Stomach (tissue), 9 donors: ENCODE results near the gene GPR4. TPM values are rescaled to one million over a fixed set of nuclear protein-coding genes. Genes with fewer than 3 reads are reported as not detected.

Source experiments
- DNase-seq, 2 donors: peaks; one replicate each; pipeline versions ENCODE4 v3.0.0 to v3.0.0-alpha.2; 2013 to 2019
- H3K27ac ChIP-seq, 5 donors: fragments of 200-600 bp in 4 of 5; sonication (generic) in 4 of 5; one replicate each; pipeline ENCODE4 v1.5.1; 2013 to 2019; ENCODE audit warnings: mild to moderate bottlenecking in 1 of 5, moderate library complexity in 1 of 5
- H3K27me3 ChIP-seq, 3 donors: fragments of 200-600 bp; sonication (generic); one replicate each; pipeline ENCODE4 v1.5.1; 2017 to 2019; ENCODE audit warnings: mixed run types in 1 of 3
- H3K36me3 ChIP-seq, 4 donors: fragments of 200-600 bp; sonication (generic); 1 replicate in 3 of 4; 2 replicates in 1 of 4; pipeline ENCODE4 v1.5.1; 2016 to 2019
- H3K4me1 ChIP-seq, 4 donors: fragments of 200-600 bp; sonication (generic); one replicate each; pipeline ENCODE4 v1.5.1; 2016 to 2019
- H3K4me3 ChIP-seq, 4 donors: fragments of 200-600 bp; sonication (generic) in 3 of 4; one replicate each; pipeline ENCODE4 v1.5.1; 2016 to 2019; ENCODE audit warnings: mild to moderate bottlenecking in 1 of 4
- H3K9me3 ChIP-seq, 4 donors: fragments of 200-600 bp; sonication (generic); one replicate each; pipeline ENCODE4 v1.5.1; 2016 to 2019
- CTCF ChIP-seq, 7 experiments: fragments of 450-650 bp in 4 of 7; fragments of 200-600 bp in 3 of 7; sonication (generic) in 3 of 7; IDR thresholded peaks; one replicate each; pipeline ENCODE4 v1.5.1; 2016 to 2019; ENCODE audit warnings: antibody characterized with exemption in 7 of 7, control low read depth in 2 of 7, mild to moderate bottlenecking in 1 of 7
- EP300 ChIP-seq: sonication (generic); formaldehyde crosslinking; IDR thresholded peaks from one replicate; pipeline ENCODE4 v1.6.1; 2017; ENCODE audit warnings: antibody characterized with exemption
- POLR2A ChIP-seq, 4 donors: fragments of 450-650 bp; IDR thresholded peaks; one replicate each; pipeline ENCODE4 v1.6.1; 2016; ENCODE audit warnings: antibody characterized with exemption in 4 of 4, control low read depth in 2 of 4, mild to moderate bottlenecking in 1 of 4, moderate library complexity in 1 of 4
- POLR2AphosphoS5 ChIP-seq, 3 donors: sonication (generic); formaldehyde crosslinking; IDR thresholded peaks; one replicate each; pipeline ENCODE4 v1.6.1; 2016; ENCODE audit warnings: antibody characterized with exemption in 3 of 3
- WGBS, 5 donors: extraction: QIAGEN DNeasy Blood & Tissue Kit in 3 of 5; methylation state at CpG; one replicate each; pipeline versions ENCODE4 v1.1.5 to v1.1.7; 2013 to 2018; 5-methylcytosine and 5-hydroxymethylcytosine counted together
- intact Hi-C: fragments of 100-400 bp; cut with DNase I; formaldehyde crosslinking; loops from one replicate; pipeline ENCODE4 v1.15.1; 2023; ENCODE audit warnings: low total_unique reads
- polyA plus RNA-seq, 3 donors: library from polyadenylated mRNA; stranded (reverse); fragments of 200-250 nt; gene quantifications; one replicate each; pipeline ENCODE4 v1.2.3, GENCODE V29; 2013
- total RNA-seq, 5 donors: library from RNA; depleted of rRNA; stranded (reverse); fragments of >200 nt; gene quantifications; one replicate each; pipeline versions ENCODE4 v1.1.0 to v1.2.3, GENCODE V29; 2014 to 2016
- donor health status: healthy with polysubstance abuse.
- donor health status: Bipolar disorder and iron deficiency.
- donor health status: healthy.

The GPR4 gene
- total and polyA plus RNA-seq, 8 donors: 0.60 to 5.8 (median 2.3) TPM

- no peak overlapping the region for H3K4me3 ChIP-seq
These were observed 2.7 kb downstream of the GPR4 start for GRCh38 chr19:45599286-45599685.

DNA sequence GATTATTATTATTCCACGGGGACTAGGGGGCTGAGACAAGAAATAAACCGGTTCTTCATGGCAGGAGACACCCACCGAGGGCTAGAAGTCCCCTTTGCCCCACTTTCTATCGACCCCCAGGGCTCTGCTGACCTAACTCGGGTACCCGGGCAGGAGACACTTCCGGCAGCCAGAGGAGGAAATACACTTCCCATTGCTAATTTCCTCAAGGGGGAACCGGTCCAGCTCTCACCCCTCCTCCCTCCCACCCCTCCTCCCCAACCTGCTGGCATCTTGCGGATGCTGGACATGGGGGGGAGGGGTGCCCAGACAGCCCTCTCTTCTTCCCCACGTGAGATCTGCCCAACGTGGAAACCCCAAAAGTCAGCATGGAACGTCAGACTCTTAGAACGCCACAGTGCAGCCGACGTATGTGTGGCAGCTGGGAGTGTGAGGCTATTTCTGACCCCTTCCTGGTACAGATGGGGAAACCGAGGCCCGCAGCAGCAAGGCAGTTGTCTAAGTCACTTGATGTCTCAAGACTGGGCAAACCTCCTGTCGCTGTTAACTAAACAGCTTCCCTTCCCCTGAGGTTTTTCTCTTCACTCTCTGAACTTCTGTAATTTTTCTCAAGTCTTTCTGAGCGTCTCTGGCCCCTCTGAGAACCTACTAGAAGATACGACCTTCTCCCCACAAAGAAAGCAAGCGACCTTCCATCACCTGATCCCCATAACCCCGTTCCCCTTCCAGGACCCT lies 3.6 kb downstream of the GPR4 start:
- H3K4me1 ChIP-seq: peaks cover 6 to 49% (median 21%) of the 10 kb centered on the region in 4 donors
- peaks cover 8 to 95% (median 58%) of the 10 kb centered on the region in 3 donors for H3K27me3 ChIP-seq
- peak in 1 of 2 donors; percentile 37 for DNase-seq
- peak overlapping the region in 4 of 5 donors; percentile 36 to 70 (median 51) for H3K27ac ChIP-seq
- peak overlapping the region in 3 of 4 donors; percentile 1 to 12 (median 1) for H3K4me3 ChIP-seq
- no peaks in the 10 kb centered on the region for H3K36me3 ChIP-seq
- WGBS, 5 donors: 1 to 10% (median 5%) methylated on average over 21 to 22 of the region's 22 CpGs
- TF ChIP-seq POLR2AphosphoS5 (IDR thresholded peaks at IDR 0.05) (no peak), EP300 (no peak), CTCF (IDR thresholded peaks at IDR 0.05) (no peak), POLR2A (IDR thresholded peaks at IDR 0.05) (no peak)
- intact Hi-C loops: no loop called here
- no peaks in the 10 kb centered on the region for H3K9me3 ChIP-seq

More at GRCh38 chr19:45599286-45599685, 2.7 kb downstream of the GPR4 start:
- Histone ChIP-seq H3K9me3 (no peaks in the 10 kb centered on the region), H3K27me3 (peaks cover 8 to 96% (median 58%) of the 10 kb centered on the region in 3 donors), H3K36me3 (no peaks in the 10 kb centered on the region), H3K4me1 (peaks cover 6 to 49% (median 21%) of the 10 kb centered on the region in 4 donors), H3K27ac (peak overlapping the region; percentile 10 to 70 (median 45))
- no peak for TF ChIP-seq CTCF (IDR thresholded peaks at IDR 0.05)
- no peak for TF ChIP-seq EP300
- TF ChIP-seq POLR2A (IDR thresholded peaks at IDR 0.05): no peak
- no peak for TF ChIP-seq POLR2AphosphoS5 (IDR thresholded peaks at IDR 0.05)
- intact Hi-C loops: no loop called here
- no peak for DNase-seq
- 7 to 13% (median 12%) methylated on average over 12 to 13 of the region's 13 CpGs for WGBS, 5 donors

- peak overlapping the region in 4 of 5 donors; percentile 36 to 70 (median 51) for H3K27ac ChIP-seq
- H3K9me3 ChIP-seq: no peaks in the 10 kb centered on the region
- TF ChIP-seq POLR2AphosphoS5 (IDR thresholded peaks at IDR 0.05): no peak
- no peak for TF ChIP-seq CTCF (IDR thresholded peaks at IDR 0.05)
- H3K27me3 ChIP-seq: peaks cover 8 to 95% (median 51%) of the 10 kb centered on the region in 3 donors
- H3K36me3 ChIP-seq: no peaks in the 10 kb centered on the region
- intact Hi-C loops: no loop called here
- peaks cover 6 to 49% (median 21%) of the 10 kb centered on the region in 4 donors for H3K4me1 ChIP-seq
- no peak for DNase-seq
- H3K4me3 ChIP-seq: no peak overlapping the region
- WGBS, 5 donors: 13 to 28% (median 18%) methylated on average over 5 of the region's 5 CpGs
These were observed 4.4 kb downstream of the GPR4 start for GRCh38 chr19:45597425-45598111.

- no peaks in the 10 kb centered on the region for H3K36me3 ChIP-seq
- TF ChIP-seq POLR2A (IDR thresholded peaks at IDR 0.05) (no peak), POLR2AphosphoS5 (IDR thresholded peaks at IDR 0.05) (no peak)
- no peaks in the 10 kb centered on the region for H3K9me3 ChIP-seq
- H3K27ac ChIP-seq: peak overlapping the region in 1 of 5 donors; percentile 14
- H3K4me1 ChIP-seq: peaks cover 9 to 40% (median 16%) of the 10 kb centered on the region in 4 donors
- intact Hi-C loops: no loop called here
- no peak overlapping the region for H3K4me3 ChIP-seq
- 41 to 60% (median 60%) methylated on average over 6 of the region's 6 CpGs for WGBS, 5 donors
- no peak for DNase-seq
- H3K27me3 ChIP-seq: peaks cover 5 to 95% (median 44%) of the 10 kb centered on the region in 3 donors
These were observed 6.2 kb downstream of the GPR4 start for GRCh38 chr19:45595814-45596213.
